ENCODE results near the gene SEL1L.

Gene SEL1L

DNA sequence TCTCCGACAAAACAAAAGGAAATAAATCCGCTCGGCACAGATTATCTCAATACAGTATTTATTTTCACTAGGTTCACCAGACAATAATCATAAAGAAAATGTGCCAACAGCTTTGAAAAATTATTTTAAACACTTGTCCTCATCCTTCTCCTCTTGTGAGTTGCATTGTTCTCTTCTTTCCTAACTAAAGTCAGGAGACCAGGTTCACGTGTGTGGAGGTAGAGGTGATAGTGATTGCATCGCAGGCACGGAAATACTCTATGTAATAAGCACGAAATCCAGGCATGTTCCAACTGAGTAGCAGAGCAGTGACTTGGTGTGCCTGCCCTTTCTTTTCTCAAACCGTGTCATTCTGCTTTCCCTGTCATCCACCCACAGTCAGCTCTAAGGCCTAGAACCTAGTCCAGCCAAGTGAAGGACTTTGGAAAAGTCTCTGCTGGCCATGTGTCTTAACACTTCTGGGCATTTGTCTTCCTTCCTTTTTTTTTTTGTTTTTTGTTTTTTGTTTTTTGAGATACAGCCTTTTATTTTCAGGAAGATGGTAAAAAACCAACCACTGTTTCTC is 939 bp upstream of the SEL1L start:
- H3K27ac ChIP-seq: no peak overlapping the region
- DNase-seq (ENCODE audit: low spot score): no peak
- POLR2A ChIA-PET (ENCODE audit: low non-redundant PET): no interaction called here
- CTCF ChIA-PET: interaction anchor here (0.7 kb wide), 1 partner anchor 273 kb away, joined by 4 read pairs; no protein-coding TSS in a partner anchor
- TF ChIP-seq, protein P1, sequence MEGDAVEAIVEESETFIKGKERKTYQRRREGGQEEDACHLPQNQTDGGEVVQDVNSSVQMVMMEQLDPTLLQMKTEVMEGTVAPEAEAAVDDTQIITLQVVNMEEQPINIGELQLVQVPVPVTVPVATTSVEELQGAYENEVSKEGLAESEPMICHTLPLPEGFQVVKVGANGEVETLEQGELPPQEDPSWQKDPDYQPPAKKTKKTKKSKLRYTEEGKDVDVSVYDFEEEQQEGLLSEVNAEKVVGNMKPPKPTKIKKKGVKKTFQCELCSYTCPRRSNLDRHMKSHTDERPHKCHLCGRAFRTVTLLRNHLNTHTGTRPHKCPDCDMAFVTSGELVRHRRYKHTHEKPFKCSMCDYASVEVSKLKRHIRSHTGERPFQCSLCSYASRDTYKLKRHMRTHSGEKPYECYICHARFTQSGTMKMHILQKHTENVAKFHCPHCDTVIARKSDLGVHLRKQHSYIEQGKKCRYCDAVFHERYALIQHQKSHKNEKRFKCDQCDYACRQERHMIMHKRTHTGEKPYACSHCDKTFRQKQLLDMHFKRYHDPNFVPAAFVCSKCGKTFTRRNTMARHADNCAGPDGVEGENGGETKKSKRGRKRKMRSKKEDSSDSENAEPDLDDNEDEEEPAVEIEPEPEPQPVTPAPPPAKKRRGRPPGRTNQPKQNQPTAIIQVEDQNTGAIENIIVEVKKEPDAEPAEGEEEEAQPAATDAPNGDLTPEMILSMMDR (conservative IDR thresholded peaks at IDR 0.05; ENCODE audit: low read depth): no peak

DNA sequence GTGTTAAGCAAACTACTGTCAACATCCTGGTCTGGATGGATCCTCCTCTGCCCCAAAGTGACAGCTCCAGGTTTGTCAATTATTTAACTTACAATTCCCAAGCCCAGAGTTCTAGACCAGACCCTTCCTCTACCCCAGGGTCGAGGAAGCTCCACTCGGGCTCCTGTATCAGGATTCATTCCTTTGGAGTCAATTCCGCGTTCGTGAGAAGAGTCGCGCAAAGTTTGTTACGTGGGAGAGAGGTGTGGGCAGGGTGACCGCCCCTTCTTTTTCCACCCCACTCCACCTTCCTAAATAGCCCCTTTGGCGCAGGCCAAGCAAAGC is 479 bp downstream of the SEL1L start:
- POLR2A ChIA-PET (ENCODE audit: low non-redundant PET): no interaction called here
- H3K27ac ChIP-seq: peak overlapping the region; percentile 57
- CTCF ChIA-PET: no interaction called here
- TF ChIP-seq, protein P1 (conservative IDR thresholded peaks at IDR 0.05; ENCODE audit: low read depth): no peak
- no peak for DNase-seq (ENCODE audit: low spot score)

- no peak for DNase-seq (ENCODE audit: low spot score)
- ChIA-PET CTCF (no interaction called here), POLR2A (ENCODE audit: low non-redundant PET) (no interaction called here)
- TF ChIP-seq, protein P1 (conservative IDR thresholded peaks at IDR 0.05; ENCODE audit: low read depth): no peak
- no peak overlapping the region for H3K27ac ChIP-seq
These were observed 4.3 kb downstream of the SEL1L start for GRCh38 chr14:81529391-81529790.

DNA sequence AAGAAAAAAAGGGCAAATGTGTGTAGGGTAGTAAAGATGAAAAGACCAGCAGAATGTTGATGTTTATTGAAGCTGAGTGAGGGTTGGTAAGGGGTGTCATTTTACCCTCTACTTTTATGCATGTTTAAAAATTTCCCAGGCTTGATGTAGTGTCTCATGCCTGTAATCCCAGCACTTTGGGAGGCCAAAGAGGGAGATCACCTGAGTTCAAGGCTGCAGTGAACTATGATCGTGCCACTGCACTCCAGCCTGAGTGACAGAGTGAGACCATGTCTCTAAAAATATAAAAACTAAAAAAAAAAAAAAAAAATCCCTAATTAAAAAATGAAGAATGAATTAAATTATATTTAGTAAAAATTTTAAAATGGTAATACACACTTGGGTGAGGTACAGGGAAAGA is 8.5 kb downstream of the SEL1L start:
- POLR2A ChIA-PET (ENCODE audit: low non-redundant PET): no interaction called here

DNA sequence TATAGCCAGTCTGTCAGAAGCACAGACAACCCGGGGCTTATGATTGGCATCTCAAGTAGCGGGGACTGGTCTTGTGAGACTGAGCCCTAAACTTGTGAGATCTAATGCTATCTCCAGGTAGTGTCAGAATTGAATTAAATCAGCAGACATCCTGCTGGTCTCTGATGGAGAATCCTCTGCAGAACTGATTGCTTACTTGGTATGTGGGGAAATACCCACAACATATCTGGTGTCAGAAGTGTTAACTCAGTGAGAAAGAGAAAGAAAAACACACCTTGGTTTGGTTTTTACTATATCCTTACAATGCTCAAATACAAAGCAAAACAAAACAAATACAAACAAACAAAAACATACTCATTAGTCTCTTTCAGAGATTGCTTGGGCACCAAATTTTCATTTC is 10.0 kb downstream of the SEL1L start:
- TF ChIP-seq, protein P1 (conservative IDR thresholded peaks at IDR 0.05; ENCODE audit: low read depth): no peak
- POLR2A ChIA-PET (ENCODE audit: low non-redundant PET): no interaction called here
- no peak for DNase-seq (ENCODE audit: low spot score)
- CTCF ChIA-PET: no interaction called here
- H3K27ac ChIP-seq: no peak overlapping the region

More for the DNA sequence above, 8.5 kb downstream of the SEL1L start:
- H3K27ac ChIP-seq: no peak overlapping the region
- CTCF ChIA-PET: no interaction called here
- TF ChIP-seq, protein P1 (conservative IDR thresholded peaks at IDR 0.05; ENCODE audit: low read depth): no peak
- DNase-seq (ENCODE audit: low spot score): no peak

DNA sequence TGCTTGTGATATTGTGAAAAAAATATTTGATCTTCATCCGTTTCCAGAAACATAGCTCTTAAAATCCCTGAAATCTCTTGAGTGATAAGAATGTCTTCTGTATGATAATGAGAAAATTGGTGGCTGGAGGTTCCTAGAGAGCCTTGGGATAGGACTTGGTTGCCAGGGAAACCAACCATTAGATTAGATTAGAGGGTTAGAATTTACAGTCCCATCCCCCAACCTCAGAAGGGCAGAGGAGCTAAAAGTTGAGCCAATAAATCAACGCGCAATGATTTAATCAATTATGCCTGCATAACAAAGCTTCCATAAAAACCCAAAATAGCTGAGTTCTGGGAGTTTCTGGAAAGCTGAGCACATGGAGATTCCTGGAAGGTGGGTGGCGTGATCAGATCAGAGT is 10.6 kb downstream of the SEL1L start:
- ChIA-PET POLR2A (ENCODE audit: low non-redundant PET) (no interaction called here), CTCF (no interaction called here)
- TF ChIP-seq, protein P1 (conservative IDR thresholded peaks at IDR 0.05; ENCODE audit: low read depth): no peak
- no peak for DNase-seq (ENCODE audit: low spot score)
- no peak overlapping the region for H3K27ac ChIP-seq

GRCh38 chr14:81521356-81521755 is 12.3 kb downstream of the SEL1L start:
- no peak for DNase-seq (ENCODE audit: low spot score)
- POLR2A ChIA-PET (ENCODE audit: low non-redundant PET): no interaction called here
- CTCF ChIA-PET: interaction anchor here (0.6 kb wide), 1 partner anchor 349 kb away, joined by 4 read pairs; no protein-coding TSS in a partner anchor
- H3K27ac ChIP-seq: no peak overlapping the region
- TF ChIP-seq, protein P1 (conservative IDR thresholded peaks at IDR 0.05; ENCODE audit: low read depth): no peak

All from RWPE1 (cell line).